ENCODE measurements around the gene ACAT2.
"Not testable (repeated sequence)": the region's sequence is repeated elsewhere in the genome, so short reads cannot be mapped to it uniquely, and the experiment has no call there.

The ACAT2 gene

GRCh38 chr6:159777240-159777904 is 15.5 kb downstream of the ACAT2 start:
- DNase-seq, result no peak

DNA sequence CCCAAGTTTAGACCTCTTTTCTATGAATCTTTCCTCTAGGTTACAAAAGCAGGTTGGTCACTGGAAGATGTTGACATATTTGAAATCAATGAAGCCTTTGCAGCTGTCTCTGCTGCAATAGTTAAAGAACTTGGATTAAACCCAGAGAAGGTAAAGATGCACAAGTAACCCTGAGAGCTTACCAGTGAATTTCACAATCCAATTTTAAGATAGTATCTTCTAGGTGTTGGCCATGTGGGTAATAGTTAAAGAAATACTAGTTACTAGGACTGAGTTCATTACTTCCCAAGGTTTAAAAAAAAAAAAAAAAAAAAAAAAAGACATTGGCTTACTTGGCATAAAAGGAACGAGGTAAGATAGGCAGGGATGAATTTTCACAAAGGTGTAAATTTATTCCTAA is 16.3 kb downstream of the ACAT2 start:
- DNase-seq, result no peak

DNA sequence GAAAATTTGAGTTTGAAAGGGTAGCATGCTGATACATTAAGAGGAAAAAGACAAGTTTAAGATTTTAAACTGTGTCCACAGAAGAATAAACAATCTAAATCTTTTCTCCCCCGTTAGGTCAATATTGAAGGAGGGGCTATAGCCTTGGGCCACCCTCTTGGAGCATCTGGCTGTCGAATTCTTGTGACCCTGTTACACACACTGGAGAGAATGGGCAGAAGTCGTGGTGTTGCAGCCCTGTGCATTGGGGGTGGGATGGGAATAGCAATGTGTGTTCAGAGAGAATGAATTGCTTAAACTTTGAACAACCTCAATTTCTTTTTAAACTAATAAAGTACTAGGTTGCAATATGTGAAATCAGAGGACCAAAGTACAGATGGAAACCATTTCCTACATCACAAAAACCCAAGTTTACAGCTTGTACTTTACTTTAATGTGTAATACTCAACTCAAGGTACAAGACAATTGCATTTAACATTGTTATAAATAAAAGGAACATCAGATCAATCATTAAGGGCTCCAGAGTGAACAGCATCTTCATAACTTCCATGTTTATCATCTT is 16.8 kb downstream of the ACAT2 start:
- no peak for DNase-seq

DNA sequence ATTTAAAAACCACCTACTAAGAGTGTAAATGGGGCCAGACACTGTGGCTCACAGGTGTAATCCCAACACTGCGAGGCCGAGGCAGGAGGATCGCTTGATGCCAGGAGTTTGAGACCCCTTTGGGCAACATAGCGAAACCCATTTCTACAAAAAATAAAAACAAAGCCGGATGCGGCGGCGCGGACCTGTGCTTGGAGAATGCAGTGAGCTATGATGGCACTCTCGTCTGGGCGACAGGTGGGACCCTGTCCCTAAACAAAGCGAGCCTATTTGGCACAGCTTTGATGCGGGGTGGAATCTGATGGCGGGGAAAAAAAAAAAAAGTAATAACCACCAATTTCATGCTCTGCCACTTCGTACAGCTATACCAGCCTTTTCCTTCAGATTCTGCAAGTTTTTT is 26.4 kb downstream of the ACAT2 start:
- DNase-seq, result no peak

DNA sequence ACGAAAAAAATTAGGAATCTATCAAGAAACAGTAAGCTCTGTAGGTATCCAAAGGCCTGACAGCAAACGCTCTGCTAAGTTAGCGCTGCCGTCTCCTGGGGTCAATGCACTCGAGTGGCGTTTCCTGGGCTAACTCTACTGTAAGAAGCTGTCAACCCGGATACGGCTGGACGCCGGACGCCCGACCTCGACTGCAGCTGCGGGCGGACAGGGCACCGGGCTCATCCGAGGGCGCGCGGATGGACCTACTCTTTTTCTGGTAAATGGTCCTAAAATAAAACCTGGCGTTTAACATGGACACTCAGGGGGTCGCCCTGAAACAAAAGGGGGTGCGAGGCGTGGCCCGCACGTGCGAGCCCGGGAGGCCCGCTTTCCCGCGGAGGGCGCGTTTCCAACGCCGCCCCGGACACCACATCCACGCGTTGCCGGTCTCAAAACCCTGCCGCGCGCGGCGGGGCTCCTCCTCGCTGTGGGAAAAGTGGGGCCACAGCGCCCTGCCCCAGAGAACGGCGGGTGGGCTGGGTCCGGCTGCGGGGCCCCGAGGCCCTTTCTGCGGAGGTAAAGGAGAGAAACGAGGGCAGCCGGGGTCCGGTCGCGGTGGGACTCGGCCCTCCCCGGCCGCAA is 27.0 kb downstream of the ACAT2 start:
- DNase-seq, result peak; percentile 58

DNA sequence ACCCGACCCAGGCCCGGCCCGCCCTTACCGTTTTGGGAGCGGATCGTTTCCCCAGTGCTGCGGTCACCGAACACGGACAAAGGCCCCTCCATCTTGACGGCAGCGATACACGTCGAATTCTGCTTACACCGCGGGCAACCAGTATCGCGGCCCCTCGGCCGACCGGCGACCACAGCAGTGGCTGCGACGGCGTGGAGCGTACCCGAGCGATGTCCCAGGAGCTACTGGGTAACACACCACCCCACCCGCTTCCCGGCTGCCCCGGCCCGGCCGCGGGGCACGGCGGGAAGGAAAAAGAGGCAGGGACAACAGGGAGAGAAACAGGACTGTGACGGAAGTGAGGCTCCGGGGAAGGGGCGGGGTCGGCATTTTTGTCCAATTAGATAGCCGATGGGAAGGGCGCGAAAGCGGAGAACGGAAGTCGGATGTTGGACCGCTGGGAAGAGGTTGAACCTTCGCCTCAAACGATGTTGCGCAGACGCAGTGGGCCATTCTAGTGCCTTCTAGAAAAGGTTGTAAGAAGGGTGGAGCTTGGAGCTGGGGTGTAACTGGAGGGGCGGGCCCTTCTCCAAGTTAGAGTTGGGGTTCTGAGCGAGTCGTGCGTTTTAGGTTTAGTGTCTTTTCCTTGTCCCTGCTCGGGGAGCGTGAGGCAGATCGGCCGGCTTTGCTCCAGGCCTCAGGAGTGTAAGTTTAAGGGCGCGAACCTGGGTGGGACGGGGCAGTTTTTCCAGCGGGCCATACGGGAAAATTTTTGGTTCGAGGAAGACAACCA is 27.7 kb downstream of the ACAT2 start, which contains the start of gene TCP1:
TCP1 (minus strand) TSS at position 226 of the 772 bp plus-strand sequence; CDS start at position 92, 134 bp downstream.
- DNase-seq, result peak; percentile 100

- DNase-seq, result peak; percentile 98
Observed at GRCh38 chr6:159790149-159790955, 28.5 kb downstream of the ACAT2 start, which contains the start of gene MRPL18. TSS of gene MRPL18 (plus strand) at chr6:159790467. CDS start at chr6:159790588, 121 bp downstream.

DNA sequence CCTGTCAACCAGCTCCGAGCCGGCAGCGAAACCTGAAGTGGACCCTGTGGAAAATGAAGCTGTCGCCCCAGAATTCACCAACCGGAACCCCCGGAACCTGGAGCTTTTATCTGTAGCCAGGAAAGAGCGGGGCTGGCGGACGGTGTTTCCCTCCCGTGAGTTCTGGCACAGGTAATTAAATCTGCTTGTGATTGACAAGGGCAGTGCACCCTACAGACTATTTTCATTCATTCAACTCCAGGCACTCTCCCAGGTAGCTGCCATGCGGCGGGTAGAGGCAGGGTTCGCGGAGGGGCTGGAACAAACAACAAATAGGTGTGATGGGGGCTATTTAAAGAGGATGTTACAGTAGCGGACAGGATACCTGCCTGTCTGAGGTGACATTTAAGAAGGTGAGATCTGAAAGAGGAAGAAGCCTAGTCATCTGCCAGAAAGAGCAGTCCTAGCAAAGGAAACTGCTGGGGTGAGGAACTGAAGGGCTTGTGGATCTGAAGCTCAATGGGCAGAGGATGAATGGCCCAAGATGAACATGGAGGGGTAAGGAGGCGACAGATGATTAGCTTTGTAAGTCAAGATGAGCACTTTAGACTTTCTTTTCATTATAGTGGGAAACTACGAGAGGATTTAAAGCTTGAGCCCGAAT is 29.2 kb downstream of the ACAT2 start:
- DNase-seq, result peak; percentile 52

DNA sequence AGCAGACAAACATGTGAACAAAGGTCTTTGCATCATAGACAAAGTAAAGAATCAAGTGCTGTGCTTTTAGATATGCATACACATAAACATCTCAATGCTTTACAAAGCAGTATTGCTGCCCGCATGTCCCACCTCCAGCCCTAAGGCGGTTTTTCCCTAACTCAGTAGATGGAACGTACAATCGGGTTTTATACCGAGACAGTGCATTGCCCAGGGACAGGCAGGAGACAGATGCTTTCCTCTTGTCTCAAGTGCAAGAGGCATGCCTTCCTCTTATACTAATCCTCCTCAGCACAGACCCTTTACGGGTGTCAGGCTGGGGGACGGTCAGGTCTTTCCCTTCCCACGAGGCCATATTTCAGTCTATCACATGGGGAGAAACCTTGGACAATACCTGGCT is 33.1 kb downstream of the ACAT2 start:
- DNase-seq, result not testable (repeated sequence)

DNA sequence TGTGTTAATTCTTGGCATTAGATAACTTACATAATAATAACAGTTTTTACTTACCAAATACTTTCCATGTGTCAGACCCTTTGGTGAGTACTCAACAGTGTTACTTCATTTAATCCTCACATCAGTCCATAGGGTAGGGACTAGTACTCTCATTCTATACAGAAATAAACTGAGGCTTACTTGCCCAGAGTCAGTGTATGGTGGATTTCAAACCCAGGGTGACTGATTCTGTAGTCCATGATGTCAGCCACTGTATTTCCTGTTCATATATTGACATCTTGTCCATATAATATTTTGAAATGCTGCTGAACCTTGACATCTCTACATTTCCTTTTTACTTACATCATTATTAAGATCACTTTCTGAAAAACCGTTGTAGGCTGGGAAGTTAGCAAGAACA is 35.7 kb downstream of the ACAT2 start:
- no peak for DNase-seq

DNA sequence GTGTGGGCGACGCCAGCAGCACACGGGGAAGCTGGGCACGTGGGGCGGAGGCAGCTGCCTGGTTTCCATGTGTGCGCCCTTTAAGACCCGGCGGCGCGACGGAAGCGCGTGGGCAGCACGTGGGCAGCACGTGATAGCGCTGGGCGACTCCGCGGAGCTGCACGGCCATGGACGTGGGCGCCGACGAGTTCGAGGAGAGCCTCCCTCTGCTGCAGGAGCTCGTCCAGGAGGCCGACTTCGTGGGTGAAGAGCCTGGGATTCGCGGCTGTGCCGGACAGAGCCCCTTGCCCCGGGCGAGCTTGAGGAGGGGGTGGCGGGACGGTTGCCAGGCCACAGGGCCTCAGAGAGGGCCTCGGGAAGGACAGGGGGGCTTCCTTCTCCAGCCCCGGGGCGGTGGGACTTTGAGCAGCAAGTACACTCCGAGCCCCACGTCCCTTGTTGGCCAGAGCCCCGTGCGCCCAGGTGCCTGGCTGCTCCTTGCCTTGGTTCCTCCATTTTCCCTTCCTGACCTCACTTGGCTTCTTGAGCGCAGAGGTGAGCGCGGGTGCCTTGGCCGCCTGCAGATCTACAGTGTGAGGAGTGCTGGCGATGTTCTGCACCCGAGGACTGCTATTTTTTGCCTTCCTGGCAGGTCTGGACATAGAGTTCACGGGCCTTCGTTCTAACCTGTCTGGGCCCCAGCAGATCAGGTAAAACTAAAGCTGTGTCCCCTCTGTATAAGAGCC is 38.5 kb downstream of the ACAT2 start, which contains the start of gene PNLDC1:
PNLDC1 (plus strand) TSS at position 136 of the 725 bp plus-strand sequence; CDS start at position 168, 32 bp downstream.
- DNase-seq, result no peak

- DNase-seq, result no peak
Observed at GRCh38 chr6:159801935-159802334, 40.1 kb downstream of the ACAT2 start.

DNA sequence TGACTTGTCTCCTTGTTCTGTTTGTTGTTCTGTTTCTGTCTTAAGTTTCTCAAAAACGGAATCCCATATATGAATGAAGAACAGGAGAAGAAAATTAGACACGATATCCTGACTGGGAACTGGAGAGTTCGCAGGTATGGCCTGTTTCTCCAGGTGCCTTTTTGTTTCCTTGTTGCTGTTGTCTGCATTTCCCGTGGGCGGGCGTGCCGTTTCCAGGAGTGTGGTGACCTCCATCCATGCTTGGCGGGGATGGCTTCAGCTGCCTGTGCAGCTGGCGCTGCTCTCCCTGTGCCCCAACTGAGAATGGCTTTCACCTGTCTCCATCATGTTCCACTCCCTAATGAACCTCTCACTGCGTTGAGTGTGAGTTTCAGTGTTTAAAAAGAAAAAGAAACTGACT is 42.7 kb downstream of the ACAT2 start:
- DNase-seq, result no peak

- no peak for DNase-seq
Observed at GRCh38 chr6:159805440-159806020, 43.7 kb downstream of the ACAT2 start.

GRCh38 chr6:159806021-159806458 is 44.2 kb downstream of the ACAT2 start:
- DNase-seq, result no peak

DNA sequence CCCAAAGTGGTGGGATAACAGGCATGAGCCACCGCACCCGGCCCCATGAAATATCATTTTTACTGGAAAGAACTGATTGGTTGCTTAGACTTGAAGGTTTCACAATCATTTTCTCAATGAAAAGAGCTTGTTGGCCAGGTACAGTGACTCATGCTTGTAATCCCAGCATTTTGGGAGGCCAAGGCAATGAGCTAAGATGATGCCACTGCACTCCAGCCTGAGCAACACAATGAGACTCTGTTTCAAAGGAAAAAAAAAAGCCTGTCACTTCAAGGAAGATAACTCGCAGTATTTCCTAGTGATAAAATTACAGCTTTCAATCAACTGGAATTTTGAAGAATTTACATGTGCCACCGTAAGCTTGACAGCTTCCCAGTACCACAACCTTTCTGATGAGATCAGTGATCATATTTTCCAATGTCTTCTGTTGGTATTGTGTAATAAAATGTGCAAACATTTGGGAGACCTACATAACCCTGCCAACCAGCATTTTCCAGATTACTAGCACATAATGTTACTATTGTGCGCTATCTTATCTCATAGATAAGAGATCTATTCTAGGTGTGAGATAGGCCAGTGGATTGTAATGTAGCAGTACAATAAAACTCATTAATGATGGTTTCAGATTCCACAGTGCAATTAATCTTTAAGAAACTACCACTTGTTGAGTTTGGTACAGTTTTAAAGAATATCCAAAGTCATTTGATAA is 45.5 kb downstream of the ACAT2 start:
- no peak for DNase-seq

- DNase-seq, result no peak
Observed at GRCh38 chr6:159808647-159809046, 46.8 kb downstream of the ACAT2 start.

GRCh38 chr6:159809149-159809548 is 47.3 kb downstream of the ACAT2 start:
- DNase-seq, result no peak

- DNase-seq, result no peak
Observed at GRCh38 chr6:159813781-159814180, 51.9 kb downstream of the ACAT2 start.

GRCh38 chr6:159815410-159815809 is 53.6 kb downstream of the ACAT2 start:
- no peak for DNase-seq

Data from NCI-H69 (cell line).